Left kidney (tissue), 2 donors: ENCODE results near the gene FAR2. TPM values are rescaled to one million over a fixed set of nuclear protein-coding genes. Genes with fewer than 3 reads are reported as not detected.
"Not testable (repeated sequence)": the region's sequence is repeated elsewhere in the genome, so short reads cannot be mapped to it uniquely, and the experiment has no call there.

Experiments used
- DNase-seq: peaks from one replicate; pipeline ENCODE4 v3.0.0-alpha.2; 2013
- polyA plus RNA-seq: library from polyadenylated mRNA; unstranded; fragments of 120-200 nt; gene quantifications from one replicate; pipeline ENCODE4 v1.2.1, GENCODE V29; 2013; ENCODE audit not compliant: insufficient read length

FAR2 gene
- polyA plus RNA-seq, 1 donor = 42.1 TPM

- DNase-seq = no peak
Measured at GRCh38 chr12:29278673-29279420, 129.8 kb downstream of the FAR2 start.

GRCh38 chr12:29281371-29282005 lies 132.4 kb downstream of the FAR2 start:
- no peak for DNase-seq

- DNase-seq = no peak
Measured at GRCh38 chr12:29282031-29282816, 133.1 kb downstream of the FAR2 start.

DNA sequence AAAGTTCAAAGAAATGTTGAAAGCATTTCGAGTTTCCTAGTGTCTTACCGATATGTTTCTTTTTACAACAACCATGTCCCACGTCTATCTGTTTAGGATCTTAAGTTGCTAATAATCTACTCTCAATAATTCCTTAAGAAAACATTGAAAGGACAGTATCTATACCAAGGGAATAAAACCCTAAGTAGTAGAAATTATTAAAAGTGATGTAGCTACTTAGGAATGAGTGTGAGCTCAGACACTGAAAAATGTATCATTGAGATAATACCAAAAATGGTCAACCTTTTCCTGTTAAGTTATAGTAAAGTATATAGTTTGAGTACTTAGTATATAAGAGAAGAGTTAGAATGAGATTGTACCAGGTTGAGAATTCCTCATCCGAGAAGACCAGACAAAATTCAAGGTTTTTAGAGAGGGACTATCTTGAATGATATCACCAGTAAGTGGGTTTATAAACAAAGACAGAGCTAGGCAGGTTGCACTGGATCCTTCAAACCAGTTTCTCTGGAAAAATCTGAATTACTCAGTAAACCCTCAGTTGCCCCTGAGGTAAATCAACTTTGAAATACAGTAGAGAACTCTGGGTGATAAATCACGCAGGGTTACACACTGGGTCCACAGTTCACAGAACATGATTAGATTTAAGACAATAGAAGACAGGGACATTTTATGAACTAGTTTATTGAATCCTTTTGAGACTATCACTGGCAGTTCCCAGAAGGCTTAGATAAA lies 135.1 kb downstream of the FAR2 start:
- DNase-seq = no peak

DNA sequence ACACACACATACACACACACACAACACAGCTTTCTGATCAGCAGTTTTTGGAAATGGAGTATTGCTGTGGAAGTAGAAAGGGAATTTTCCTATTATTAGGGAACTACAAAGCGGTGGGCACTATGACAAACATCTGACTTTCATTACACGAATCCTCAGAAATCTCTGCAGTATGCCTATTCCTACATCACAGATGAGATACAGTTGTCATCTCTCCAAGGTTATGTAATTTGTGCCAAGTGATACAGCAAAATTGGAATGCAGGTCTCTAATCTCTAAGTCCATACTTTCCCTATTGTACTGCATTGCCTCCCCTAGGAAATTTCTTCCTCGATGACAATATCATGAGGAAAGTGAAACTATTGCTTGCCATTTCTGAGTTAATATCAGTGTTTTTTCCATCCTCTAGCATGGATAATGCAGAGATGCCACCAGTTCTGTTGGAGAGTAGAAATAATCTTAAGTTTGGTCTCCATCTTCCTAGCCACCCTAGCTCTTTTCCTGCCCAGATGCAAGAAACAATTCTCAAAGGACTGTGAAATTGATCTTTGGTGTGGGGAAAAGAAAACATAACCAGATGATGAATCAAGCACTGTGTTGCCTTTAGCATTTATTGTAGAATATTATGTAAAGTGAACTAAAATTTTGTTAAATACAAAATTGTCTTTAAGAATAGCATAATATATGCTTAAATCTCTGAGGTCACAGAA lies 137.2 kb downstream of the FAR2 start:
- DNase-seq = no peak

- no peak for DNase-seq
Measured at GRCh38 chr12:29287622-29288021, 138.5 kb downstream of the FAR2 start.

DNA sequence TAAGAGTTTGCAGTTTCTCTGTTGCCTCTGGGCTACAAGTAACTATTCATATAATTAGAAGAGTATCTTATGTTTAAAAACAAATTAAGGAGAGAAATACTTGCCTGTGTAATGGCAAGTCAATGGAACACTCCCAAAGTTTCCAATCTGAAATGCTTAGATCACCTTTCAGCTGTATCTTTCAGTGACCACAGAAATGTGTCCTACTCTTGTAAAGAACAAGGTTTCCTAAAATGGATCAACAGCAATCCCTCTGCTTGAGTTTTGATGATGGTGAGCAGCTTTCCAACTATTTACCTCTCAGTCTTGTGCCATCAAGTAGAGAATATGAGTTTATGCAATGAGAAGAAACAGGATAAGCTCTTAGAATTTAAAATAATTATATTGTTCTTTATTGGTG lies 139.0 kb downstream of the FAR2 start:
- no peak for DNase-seq

DNA sequence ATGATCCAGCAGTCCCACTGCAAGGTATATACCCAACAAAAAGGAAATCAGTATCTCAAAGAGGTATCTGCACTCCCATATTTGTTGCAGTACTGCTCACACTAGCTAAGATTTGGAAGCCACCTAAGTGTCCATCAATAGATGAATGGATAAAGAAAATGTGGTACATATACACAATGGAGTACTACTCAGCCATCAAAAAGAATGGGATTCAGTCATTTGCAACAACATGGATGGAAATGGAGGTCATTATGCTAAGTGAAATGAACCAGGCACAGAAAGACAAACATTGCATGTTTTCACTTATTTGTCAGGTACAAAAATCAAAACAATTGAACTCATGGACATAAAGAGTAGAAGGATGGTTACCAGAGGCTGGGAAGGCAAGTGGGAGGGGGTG lies 141.4 kb downstream of the FAR2 start:
- DNase-seq = not testable (repeated sequence)

DNA sequence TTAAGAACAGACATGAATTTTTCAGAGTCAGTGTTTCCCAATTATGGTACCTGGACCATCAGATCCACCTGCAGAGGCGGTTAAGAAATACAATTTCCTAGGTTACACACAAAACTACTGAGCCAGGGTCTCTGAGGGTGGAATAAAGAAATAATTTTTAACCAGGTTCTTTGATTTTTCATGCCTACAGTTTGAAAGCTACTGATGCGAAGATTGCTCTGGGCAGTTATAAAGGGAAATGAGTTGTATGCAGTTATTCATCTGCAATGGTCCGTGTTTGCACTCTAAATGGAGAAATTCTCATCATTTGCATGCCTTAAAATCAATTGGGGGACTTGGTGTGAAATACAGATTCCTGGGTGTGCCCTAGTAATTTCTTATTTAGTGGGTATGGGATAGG lies 142.1 kb downstream of the FAR2 start:
- peak; percentile 25 for DNase-seq

- no peak for DNase-seq
Measured at GRCh38 chr12:29299633-29300032, 150.6 kb downstream of the FAR2 start.

DNA sequence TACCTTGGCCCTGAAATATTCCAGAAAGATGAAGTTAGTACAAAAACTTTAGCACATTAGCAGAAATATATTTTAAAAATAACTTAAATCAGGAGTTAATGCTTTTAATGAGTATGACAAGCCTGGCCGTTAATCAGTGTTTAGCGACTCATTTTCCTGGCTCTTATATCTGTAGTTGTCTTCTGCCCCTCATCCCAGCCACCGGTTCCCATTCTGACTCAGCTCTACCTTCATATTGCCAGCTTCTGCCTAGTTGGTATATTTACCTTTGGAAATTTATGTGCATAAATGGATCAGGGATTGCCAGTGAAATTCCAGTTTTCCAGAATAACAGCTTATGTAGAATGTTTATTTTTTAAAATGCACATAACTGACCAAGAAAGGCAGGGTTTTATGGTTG lies 152.0 kb downstream of the FAR2 start:
- DNase-seq = no peak

GRCh38 chr12:29304388-29304787 lies 155.3 kb downstream of the FAR2 start:
- DNase-seq = no peak

DNA sequence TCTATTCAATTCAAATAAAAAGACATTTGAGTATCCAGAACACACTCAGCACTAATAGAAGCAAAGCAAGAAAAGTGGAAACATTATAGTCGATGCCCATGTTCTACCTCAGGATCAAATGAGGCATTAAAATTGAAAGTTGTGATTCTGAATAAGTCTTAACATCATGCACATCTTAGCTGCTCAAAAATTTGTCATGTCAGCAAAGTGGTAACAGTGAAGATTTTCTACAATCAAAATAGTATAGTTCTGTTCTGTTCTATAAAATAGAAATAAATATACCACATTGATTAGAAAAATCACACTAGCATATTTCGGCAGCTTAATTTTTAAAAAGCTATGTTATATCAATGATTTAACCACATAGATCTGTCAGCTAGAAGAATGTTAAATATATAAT lies 157.2 kb downstream of the FAR2 start:
- no peak for DNase-seq

DNA sequence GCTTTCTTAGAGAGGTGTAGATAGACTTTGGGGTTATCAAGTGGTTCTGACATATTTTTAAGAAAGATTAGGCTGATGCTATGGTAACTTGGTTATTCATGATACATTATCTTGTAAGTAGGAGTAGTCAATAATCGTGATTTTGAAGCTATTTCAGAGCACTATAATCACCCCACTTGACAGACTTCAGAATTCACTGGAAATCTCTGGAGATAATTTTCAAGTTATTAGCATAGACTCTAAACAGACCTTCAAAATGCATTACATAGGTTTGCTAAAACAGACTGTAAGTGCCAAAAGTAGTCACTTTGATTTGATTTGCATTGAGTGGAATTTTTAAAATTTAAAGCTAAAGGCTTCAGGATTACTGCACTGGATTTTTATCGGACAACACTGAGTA lies 157.6 kb downstream of the FAR2 start:
- DNase-seq = no peak

- no peak for DNase-seq
Measured at GRCh38 chr12:29309320-29309902, 160.3 kb downstream of the FAR2 start.

DNA sequence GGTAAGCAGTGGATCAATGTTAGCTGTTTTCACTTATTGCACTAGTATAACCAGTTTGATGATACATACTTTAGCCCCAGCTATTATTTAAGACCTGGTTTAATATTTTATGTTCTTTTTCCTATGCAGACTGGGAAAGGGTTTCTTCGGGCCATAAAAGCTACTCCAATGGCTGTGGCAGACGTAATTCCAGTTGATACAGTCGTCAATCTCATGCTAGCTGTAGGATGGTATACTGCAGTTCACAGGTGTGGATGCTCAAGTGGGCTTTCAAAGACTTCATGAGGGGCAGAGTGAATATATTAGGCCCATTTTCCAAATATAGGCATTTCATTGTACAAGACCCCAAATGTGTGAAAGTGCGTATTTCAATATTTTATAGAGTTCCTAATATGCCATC lies 161.8 kb downstream of the FAR2 start:
- no peak for DNase-seq

- no peak for DNase-seq
Measured at GRCh38 chr12:29314416-29314815, 165.3 kb downstream of the FAR2 start.

GRCh38 chr12:29316752-29317151 lies 167.7 kb downstream of the FAR2 start:
- no peak for DNase-seq

GRCh38 chr12:29317556-29318363 lies 168.7 kb downstream of the FAR2 start:
- DNase-seq = peak; percentile 56

DNA sequence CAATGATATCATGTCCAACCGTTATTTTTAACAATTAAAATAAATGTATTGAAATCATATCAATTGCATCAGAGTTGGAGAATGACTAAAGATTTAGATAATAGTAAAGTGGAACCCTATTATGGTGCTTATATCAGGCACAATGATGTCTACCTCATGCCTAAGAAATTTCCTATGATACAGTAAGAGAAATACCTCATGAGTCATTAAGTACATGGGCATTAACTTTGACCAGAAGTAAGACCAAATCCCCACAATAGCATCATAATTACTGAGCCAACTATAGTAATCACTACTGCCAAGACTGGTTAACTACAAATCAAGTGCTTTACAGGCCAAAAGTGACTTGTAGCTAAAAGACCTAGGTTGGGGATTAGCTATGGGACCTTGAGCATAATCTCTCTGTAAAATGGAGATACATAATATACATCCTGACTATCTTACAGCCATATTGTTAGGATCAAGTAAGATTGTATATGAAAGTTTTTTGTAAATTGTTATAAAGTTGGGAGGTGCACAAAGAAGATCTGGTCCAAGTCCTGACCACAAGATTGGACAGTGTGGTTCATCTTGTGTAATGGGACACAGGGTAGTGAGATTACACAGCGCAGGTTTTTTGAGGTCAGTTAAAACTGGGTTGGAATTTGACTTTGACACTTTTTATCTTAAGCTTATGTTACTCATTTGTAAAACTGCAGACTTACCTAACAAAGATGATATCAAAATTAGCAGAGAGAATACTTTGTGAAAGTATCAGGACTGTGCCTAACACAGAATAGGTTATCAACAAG lies 171.4 kb downstream of the FAR2 start:
- DNase-seq = no peak
